B cell (primary cell): ENCODE results near the gene CEACAM3.

ENCODE experiments used
- EZH2 ChIP-seq: IDR thresholded peaks from 2 replicates; pipeline ENCODE4 v1.6.1; 2012; ENCODE audit warnings: borderline replicate concordance, low read depth, mild to moderate bottlenecking, moderate library complexity, low read length; ENCODE audit not compliant: insufficient read depth, poor library complexity, severe bottlenecking
- TF ChIP-seq, protein P1 (sequence below): fragments of 200-600 bp; IDR thresholded peaks from one replicate; pipeline ENCODE4 v1.8.0; 2022; ENCODE audit warnings: antibody characterized with exemption, mild to moderate bottlenecking

- TF ChIP-seq, protein P1, sequence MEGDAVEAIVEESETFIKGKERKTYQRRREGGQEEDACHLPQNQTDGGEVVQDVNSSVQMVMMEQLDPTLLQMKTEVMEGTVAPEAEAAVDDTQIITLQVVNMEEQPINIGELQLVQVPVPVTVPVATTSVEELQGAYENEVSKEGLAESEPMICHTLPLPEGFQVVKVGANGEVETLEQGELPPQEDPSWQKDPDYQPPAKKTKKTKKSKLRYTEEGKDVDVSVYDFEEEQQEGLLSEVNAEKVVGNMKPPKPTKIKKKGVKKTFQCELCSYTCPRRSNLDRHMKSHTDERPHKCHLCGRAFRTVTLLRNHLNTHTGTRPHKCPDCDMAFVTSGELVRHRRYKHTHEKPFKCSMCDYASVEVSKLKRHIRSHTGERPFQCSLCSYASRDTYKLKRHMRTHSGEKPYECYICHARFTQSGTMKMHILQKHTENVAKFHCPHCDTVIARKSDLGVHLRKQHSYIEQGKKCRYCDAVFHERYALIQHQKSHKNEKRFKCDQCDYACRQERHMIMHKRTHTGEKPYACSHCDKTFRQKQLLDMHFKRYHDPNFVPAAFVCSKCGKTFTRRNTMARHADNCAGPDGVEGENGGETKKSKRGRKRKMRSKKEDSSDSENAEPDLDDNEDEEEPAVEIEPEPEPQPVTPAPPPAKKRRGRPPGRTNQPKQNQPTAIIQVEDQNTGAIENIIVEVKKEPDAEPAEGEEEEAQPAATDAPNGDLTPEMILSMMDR, result peak; percentile 88
- TF ChIP-seq EZH2, result no peak
These were observed 10.7 kb upstream of the CEACAM3 start for GRCh38 chr19:41785653-41786052.
